ENCODE measurements around the gene ZNF614.

The ZNF614 gene

DNA sequence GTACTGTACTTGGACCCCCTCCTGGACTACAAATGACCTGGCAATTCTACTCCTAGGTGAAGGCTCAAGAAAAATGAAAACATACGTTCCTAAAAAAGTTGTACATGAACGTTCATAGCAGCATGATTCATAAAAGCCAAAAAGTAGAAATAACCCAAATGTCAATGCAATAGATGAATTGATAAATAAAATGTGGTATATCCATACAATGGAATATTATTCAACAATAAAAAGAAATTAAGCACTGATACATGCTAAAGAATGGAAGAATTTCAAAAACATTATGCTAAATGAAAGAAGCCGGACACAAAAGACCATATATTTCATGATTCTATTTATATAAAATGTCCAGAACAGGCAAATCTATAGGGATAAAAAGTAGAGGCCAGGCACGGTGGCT is 11.0 kb upstream of the ZNF614 start:
- no peak overlapping the region for H3K27ac ChIP-seq
- TF ChIP-seq, protein P1, sequence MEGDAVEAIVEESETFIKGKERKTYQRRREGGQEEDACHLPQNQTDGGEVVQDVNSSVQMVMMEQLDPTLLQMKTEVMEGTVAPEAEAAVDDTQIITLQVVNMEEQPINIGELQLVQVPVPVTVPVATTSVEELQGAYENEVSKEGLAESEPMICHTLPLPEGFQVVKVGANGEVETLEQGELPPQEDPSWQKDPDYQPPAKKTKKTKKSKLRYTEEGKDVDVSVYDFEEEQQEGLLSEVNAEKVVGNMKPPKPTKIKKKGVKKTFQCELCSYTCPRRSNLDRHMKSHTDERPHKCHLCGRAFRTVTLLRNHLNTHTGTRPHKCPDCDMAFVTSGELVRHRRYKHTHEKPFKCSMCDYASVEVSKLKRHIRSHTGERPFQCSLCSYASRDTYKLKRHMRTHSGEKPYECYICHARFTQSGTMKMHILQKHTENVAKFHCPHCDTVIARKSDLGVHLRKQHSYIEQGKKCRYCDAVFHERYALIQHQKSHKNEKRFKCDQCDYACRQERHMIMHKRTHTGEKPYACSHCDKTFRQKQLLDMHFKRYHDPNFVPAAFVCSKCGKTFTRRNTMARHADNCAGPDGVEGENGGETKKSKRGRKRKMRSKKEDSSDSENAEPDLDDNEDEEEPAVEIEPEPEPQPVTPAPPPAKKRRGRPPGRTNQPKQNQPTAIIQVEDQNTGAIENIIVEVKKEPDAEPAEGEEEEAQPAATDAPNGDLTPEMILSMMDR (conservative IDR thresholded peaks at IDR 0.05): no peak

DNA sequence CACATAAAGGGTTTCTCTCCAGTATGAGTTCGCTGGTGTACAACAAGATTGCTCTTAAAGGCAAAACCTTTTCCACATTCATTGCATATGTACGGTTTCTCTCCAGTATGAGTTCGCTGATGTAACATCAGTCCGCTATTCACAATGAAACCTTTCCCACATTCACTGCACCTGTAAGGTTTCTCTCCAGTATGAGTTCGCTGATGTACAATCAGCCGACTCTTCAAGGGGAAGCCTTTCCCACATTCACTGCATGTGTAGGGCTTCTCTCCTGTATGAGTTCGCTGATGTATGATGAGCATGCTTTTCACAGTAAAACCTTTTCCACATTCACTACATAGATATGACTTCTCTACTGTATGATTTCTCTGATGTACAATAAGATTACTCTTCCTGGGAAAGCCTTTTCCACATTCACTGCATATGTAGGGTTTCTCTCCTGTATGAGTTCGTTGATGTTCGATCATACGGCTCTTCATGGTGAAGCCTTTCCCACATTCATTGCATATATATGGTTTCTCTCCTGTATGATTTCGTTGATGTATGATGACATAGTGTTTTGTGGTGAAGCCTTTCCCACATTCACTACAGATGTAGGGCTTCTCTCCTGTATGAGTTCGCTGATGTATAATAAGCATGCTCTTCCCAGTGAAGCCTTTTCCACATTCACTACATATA is 6.0 kb upstream of the ZNF614 start:
- TF ChIP-seq, protein P1 (conservative IDR thresholded peaks at IDR 0.05): no peak
- H3K27ac ChIP-seq: no peak overlapping the region

DNA sequence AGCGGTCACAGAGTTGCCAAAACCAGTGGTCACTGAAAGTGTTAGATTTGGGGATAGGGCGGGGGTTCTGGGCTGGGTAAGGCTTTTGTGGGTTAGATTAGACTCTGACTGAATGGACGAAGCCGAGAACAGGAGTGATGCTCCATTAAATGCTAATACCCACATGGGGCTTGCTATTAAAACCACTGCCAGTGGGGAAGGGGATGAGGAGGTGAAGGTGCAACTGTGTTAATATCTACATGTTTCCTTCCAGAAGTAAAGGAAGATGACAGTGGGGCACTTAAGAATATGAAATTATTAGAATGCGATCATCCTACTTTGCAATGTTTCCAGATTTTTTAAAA is 573 bp upstream of the ZNF614 start:
- TF ChIP-seq, protein P1 (conservative IDR thresholded peaks at IDR 0.05): no peak
- H3K27ac ChIP-seq: peak overlapping the region; percentile 100

DNA sequence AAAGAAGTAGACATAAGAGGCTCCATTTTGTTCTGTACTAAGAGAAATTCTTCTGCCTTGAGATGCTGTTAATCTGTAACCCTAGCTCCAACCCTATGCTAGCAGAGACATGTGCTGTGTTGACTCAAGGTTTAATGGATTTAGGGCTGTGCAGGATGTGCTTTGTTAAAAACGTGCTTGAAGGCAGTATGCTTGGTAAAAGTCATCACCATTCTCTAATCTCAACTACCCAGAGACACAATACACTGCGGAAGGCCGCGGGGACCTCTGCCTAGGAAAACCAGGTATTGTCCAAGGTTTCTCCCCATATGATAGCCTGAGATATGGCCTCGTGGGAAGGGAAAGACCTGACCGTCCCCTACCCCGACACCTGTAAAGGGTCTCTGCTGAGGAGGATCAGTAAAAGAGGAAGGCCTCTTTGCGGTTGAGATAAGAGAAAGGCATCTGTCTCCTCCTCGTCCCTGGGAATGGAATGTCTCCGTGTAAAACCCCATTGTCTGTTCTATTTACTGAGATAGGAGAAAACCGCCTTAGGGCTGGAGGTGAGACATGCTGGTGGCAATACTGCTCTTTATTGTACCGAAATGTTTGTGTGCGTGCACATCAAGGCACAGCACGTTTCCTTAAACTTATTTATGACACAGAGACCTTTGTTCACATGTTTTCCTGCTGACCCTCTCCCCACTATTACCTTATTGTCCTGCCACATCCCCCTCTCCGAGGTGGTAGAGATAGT is 1.8 kb downstream of the ZNF614 start:
- peak overlapping the region; percentile 100 for H3K27ac ChIP-seq

DNA sequence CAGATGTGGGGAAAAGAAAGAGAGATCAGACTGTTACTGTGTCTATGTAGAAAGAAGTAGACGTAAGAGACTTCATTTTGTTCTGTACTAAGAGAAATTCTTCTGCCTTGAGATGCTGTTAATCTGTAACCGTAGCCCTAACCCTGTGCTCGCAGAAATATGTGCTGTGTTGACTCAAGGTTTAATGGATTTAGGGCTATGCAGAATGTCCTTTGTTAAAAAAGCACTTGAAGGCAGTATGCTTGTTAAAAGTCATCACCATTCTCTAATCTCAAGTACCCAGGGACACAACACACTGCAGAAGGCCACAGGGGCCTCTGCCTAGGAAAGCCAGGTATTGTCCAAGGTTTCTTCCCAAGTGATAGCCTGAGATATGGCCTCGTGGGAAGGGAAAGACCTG is 3.7 kb downstream of the ZNF614 start:
- peak overlapping the region; percentile 100 for H3K27ac ChIP-seq

DNA sequence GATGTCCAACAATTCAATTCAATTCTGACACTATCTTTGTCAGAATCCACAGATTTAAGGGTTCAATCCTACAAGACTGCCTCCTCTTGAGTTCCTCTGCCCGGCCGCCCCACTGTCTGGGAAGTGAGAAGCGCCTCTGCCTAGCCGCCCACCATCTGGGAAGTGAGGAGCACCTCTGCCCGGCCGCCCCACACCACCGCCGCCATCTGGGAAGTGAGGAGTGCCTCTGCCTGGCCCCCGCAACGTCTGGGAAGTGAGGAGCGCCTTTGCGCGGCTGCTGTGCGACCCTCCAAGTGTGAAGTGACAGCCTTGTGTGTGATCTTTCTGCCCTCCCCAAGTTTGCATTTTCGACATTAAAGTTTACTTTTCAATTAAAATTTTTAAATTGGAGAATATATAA is 6.0 kb downstream of the ZNF614 start:
- H3K27ac ChIP-seq: peak overlapping the region; percentile 100
- TF ChIP-seq, protein P1 (conservative IDR thresholded peaks at IDR 0.05): no peak

DNA sequence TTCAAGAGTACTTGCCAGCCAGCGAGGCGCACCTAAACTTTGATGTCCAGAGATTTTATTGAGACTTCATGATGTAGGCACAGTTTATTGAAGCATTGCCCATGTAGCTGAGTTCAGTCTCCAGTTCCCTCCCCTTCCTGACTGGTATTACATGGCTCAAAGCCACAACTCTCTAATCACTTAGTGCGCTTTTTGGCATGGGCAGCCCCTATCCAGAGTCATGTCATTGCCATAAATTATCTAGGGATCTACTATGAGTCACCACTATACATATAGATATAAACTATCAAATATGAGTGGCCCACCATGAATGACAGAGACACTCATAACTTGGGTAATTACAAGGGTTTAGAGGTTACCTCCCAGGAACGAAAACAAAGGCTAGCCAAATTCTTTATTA is 7.7 kb downstream of the ZNF614 start:
- H3K27ac ChIP-seq: peak overlapping the region; percentile 100
- TF ChIP-seq, protein P1 (conservative IDR thresholded peaks at IDR 0.05): no peak

DNA sequence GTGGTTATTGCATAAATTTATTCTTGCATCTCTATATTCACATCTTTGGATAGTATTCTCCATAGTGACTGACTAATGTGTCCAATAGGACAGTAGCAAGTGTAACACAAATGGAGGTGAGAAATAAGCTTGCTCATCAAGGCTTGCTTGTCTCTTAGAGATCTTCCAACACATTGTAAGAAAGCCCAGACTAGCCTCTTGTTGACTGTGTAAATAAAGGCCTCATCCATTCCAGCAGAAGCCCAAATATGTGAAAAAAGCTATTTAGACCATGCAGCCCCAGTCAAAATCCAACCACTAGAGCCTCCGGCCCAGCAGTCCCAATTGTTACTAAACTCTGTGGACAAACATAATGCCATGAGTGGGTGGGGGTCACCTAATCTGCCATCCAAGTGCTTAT is 17.5 kb downstream of the ZNF614 start:
- TF ChIP-seq, protein P1 (conservative IDR thresholded peaks at IDR 0.05): no peak

More for the DNA sequence above, 17.5 kb downstream of the ZNF614 start:
- H3K27ac ChIP-seq: peak overlapping the region; percentile 38

Measured in VCaP (cell line).